ENCODE measurements around the gene FBRS.

- TF ChIP-seq CTCF (IDR thresholded peaks at IDR 0.05) (no peak), POLR2A (IDR thresholded peaks at IDR 0.05) (no peak)
Observed at GRCh38 chr16:30663820-30664219, 5.6 kb downstream of the FBRS start.
